ENCODE measurements around the gene FBXW11.

- TF ChIP-seq HDGF (IDR thresholded peaks at IDR 0.05; ENCODE audit: borderline replicate concordance) = no peak
- TF ChIP-seq SP1 (IDR thresholded peaks at IDR 0.05) = no peak
- no peak for TF ChIP-seq FOXM1 (IDR thresholded peaks at IDR 0.05; ENCODE audit: borderline replicate concordance)
- no peak for TF ChIP-seq BHLHE40 (IDR thresholded peaks at IDR 0.05; ENCODE audit: borderline replicate concordance)
- TF ChIP-seq ARNT (IDR thresholded peaks at IDR 0.05) = no peak
Observed at GRCh38 chr5:171965745-171966144, 40.7 kb downstream of the FBXW11 start.
